Fibroblast of pulmonary artery (primary cell): ENCODE measurements around the gene FABP7.

Source experiments
- DNase-seq: peaks from one replicate; pipeline ENCODE4 v3.0.0-alpha.2; 2010; ENCODE audit warnings: low read depth
- H3K4me3 ChIP-seq: replicated peaks from 2 replicates; pipeline ENCODE4 v1.5.1; 2011; ENCODE audit warnings: low read depth, mild to moderate bottlenecking, control low read depth, low read length, moderate library complexity
- CTCF ChIP-seq: IDR thresholded peaks from 2 replicates; pipeline ENCODE4 v1.5.1; 2011; ENCODE audit warnings: mild to moderate bottlenecking, control low read depth, low read length, inconsistent platforms; ENCODE audit errors: missing control alignments

Gene FABP7

DNA sequence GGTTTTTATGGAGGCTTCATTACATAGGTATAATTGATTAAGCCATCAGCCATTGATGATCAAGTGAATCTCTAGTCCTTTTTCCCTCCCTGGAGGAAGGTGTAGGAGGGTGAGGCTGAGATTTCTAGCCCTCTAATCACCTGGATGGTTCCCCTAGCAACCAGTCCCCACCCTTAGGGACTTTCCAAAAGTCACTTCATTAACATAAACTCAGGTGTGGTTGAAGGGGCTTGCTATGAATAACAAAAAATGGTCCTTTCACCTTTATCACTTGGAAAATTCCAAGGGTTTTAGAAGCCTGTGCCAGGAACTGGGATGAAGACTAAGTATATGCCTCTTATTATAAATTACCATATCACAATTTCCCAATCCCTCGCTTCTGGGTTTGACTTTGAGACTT lies 49.9 kb downstream of the FABP7 start:
- TF ChIP-seq CTCF, result no peak
- no peak overlapping the region for H3K4me3 ChIP-seq
- DNase-seq, result no peak

- TF ChIP-seq CTCF, result no peak
- DNase-seq, result no peak
- no peak overlapping the region for H3K4me3 ChIP-seq
Measured at GRCh38 chr6:122831511-122831910, 52.0 kb downstream of the FABP7 start.

- H3K4me3 ChIP-seq, result no peak overlapping the region
- DNase-seq, result no peak
- TF ChIP-seq CTCF, result no peak
Measured at GRCh38 chr6:122832459-122832858, 52.9 kb downstream of the FABP7 start.

DNA sequence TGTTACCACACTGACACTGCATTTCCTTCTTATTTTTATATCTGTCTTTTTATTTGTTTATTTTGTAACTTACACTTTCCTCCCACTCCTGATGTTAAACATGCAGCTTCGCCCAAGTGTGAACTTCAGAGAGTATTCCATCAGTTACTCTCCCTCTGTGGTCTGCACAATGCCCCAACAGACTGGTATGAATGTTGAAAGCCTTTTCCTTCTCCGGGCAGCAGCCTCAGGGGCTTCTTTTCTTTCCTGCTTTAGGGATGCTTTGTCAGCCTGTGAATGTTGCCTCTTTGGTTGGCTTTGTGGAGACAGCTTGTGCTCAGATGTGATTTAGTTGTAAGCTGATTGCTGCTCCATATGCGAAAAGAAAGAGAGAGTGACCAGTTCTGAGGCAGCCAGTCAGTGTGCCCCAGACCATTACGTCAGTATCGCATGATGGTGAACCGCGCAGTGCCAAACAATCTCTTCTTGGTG lies 53.5 kb downstream of the FABP7 start:
- no peak for DNase-seq
- TF ChIP-seq CTCF, result no peak
- H3K4me3 ChIP-seq, result no peak overlapping the region
